IPS-11a (cell line): ENCODE measurements around the gene NRP1.

Experiments
- H3K4me3 ChIP-seq: one replicate; pipeline ENCODE4 v1.5.1; 2013; ENCODE audit warnings: low read depth, low read length, control low read depth

Gene NRP1

DNA sequence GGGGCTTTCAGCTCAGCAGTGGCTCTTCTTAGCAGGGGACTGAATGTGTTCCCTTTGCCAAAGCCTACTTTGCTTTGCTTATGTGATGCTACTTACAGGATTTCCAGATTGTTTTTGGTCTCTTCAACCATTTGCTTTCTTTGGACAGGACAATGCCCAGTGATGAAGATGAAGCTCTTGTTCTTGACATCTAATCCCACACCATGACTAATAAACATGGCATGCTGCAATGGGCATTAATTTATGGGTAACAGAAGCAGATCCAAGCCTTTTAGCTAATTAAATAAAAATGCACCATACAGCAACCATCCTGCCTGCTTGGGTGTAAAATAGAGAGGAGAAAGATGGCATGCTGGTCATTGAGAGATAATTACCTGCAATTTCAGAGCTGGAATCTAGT, 200.9 kb downstream of the NRP1 start:
- H3K4me3 ChIP-seq, result no peak overlapping the region

- H3K4me3 ChIP-seq, result no peak overlapping the region
These were observed 201.8 kb downstream of the NRP1 start for GRCh38 chr10:33132626-33133025.

- H3K4me3 ChIP-seq, result no peak overlapping the region
These were observed 204.5 kb downstream of the NRP1 start for GRCh38 chr10:33129996-33130386.

- H3K4me3 ChIP-seq, result no peak overlapping the region
These were observed 205.1 kb downstream of the NRP1 start for GRCh38 chr10:33129141-33129995.

DNA sequence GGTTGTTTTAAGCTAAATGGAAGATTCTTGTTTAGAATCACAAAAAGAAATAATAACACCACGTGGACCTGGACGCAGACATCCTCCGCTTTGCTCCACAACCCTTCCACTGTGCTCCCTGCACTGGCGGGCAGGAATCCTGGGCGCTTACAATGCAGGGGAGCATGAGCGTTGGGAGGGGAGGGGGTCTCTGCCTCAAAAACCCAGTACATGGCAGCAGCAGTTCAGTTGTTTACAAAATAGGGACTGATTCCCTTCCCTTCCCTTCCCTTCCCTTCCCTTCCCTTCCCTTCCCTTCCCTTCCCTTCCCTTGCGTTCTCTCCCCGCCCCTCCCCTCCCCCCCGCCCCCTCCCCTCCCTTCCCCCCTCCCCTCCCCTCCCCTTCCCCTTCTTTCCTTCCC, 206.8 kb downstream of the NRP1 start:
- no peak overlapping the region for H3K4me3 ChIP-seq
